ENCODE data around the gene C17orf107. TPM values are rescaled to one million over a fixed set of nuclear protein-coding genes. Genes with fewer than 3 reads are reported as not detected.
A peak's percentile ranks its signal among the peaks of the same experiment; 100 is the strongest.
"Not testable (repeated sequence)": the region's sequence is repeated elsewhere in the genome, so short reads cannot be mapped to it uniquely, and the experiment has no call there.

Gene C17orf107
- total RNA-seq, 1 donor from 2014 or later = 2.7 TPM

DNA sequence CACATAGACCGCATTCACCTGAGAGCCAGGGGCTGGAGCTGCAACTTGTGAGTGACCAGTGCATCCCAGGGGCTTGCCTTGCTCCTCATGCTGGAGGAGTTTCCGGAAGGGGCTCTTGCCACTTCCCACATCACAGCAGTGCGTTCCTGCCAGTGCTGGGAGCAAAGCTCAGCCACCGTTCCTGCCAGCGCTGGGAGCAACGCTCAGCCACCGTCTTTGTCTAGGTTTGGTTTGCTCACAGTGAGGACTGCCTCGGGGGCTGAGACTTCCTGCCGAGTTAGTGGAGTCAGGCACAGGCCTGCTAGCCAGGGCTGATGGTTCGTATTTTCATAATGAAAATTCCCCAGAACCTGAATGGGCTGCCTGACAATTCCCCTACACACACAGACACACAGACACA lies 9.0 kb downstream of the C17orf107 start:
- Histone ChIP-seq H3K4me1 (peaks cover 5% of the 10 kb centered on the region), H3K27me3 (no peaks in the 10 kb centered on the region), H3K27ac (peak overlapping the region; percentile 55), H3K9me3 (no peaks in the 10 kb centered on the region), H3K36me3 (no peaks in the 10 kb centered on the region), H3K4me3 (no peak overlapping the region)
- intact Hi-C loops (cut with DNase I) = loop anchor here (10.0 kb wide), 1 partner anchor 156 kb away; no protein-coding TSS in a partner anchor
- no peak for ATAC-seq
- DNase-seq = no peak
- no peak for TF ChIP-seq CTCF (IDR thresholded peaks at IDR 0.05)

- Histone ChIP-seq H3K9me3 (no peaks in the 10 kb centered on the region), H3K4me1 (peaks cover 5% of the 10 kb centered on the region), H3K27me3 (no peaks in the 10 kb centered on the region), H3K27ac (peak overlapping the region; percentile 81), H3K36me3 (no peaks in the 10 kb centered on the region), H3K4me3 (no peak overlapping the region)
- DNase-seq (peak; percentile 93), ATAC-seq (peak; percentile 99)
- intact Hi-C loops (cut with DNase I) = loop anchor here (10.0 kb wide), 1 partner anchor 156 kb away; no protein-coding TSS in a partner anchor
- peak; percentile 95 for TF ChIP-seq CTCF (IDR thresholded peaks at IDR 0.05)
Measured at GRCh38 chr17:4908711-4909496, 9.6 kb downstream of the C17orf107 start.

- Histone ChIP-seq H3K27me3 (no peaks in the 10 kb centered on the region), H3K4me1 (peaks cover 5% of the 10 kb centered on the region), H3K27ac (no peak overlapping the region), H3K36me3 (no peaks in the 10 kb centered on the region), H3K4me3 (no peak overlapping the region), H3K9me3 (no peaks in the 10 kb centered on the region)
- no peak for TF ChIP-seq CTCF (IDR thresholded peaks at IDR 0.05)
- intact Hi-C loops (cut with DNase I) = no loop called here
- DNase-seq = no peak
- no peak for ATAC-seq
Measured at GRCh38 chr17:4913994-4914393, 14.7 kb downstream of the C17orf107 start.

- H3K4me1 ChIP-seq; H3K36me3 ChIP-seq; H3K4me3 ChIP-seq; H3K27me3 ChIP-seq; ATAC-seq; intact Hi-C loops (cut with DNase I); DNase-seq; H3K9me3 ChIP-seq; H3K27ac ChIP-seq: not testable (repeated sequence)
Measured at GRCh38 chr17:4914551-4914950, 15.2 kb downstream of the C17orf107 start.

GRCh38 chr17:4919511-4920047 lies 20.2 kb downstream of the C17orf107 start:
- ATAC-seq (no peak), DNase-seq (no peak)
- Histone ChIP-seq H3K4me3 (no peak overlapping the region), H3K36me3 (no peaks in the 10 kb centered on the region), H3K4me1 (no peaks in the 10 kb centered on the region), H3K9me3 (no peaks in the 10 kb centered on the region), H3K27ac (no peak overlapping the region), H3K27me3 (no peaks in the 10 kb centered on the region)
- TF ChIP-seq CTCF (IDR thresholded peaks at IDR 0.05) = no peak
- intact Hi-C loops (cut with DNase I) = no loop called here

DNA sequence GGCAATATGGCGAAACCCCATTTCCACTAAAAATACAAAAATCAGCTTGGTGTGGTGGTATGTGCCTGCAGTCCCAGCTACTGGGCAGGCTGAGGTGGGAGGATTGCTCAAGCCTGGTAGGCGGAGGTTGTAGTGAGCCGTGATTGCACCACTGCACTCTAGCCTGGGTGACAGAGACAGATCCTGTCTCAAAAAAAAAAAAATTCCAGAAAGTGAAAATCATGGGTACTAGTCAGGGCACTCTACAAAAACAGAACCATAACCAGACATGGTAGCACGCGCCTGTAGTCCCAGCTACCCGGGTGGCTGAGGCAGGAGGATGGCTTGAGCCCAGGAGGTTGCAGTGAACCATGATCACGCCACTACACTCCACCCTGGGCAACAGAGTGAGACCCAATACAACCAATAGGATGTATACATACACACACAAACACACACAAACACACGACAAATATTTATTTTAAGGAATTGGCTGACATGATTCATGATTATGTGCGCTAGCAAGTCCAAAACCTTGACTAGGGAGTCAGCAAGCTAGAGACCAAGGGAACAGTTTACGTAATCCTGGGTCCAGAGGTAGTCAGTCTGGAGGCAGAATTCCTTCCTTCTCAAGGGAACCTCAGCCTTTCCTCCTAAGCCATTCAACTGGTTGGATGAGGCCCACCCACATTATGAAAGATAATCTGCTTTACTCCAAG lies 21.2 kb downstream of the C17orf107 start:
- peak overlapping the region; percentile 2 for H3K27ac ChIP-seq
- no peaks in the 10 kb centered on the region for H3K4me1 ChIP-seq
- peak; percentile 88 for DNase-seq
- TF ChIP-seq CTCF (IDR thresholded peaks at IDR 0.05) = no peak
- H3K36me3 ChIP-seq = no peaks in the 10 kb centered on the region
- H3K4me3 ChIP-seq = no peak overlapping the region
- no peaks in the 10 kb centered on the region for H3K27me3 ChIP-seq
- intact Hi-C loops (cut with DNase I) = no loop called here
- ATAC-seq = peak; percentile 94
- H3K9me3 ChIP-seq = no peaks in the 10 kb centered on the region

All from upper lobe of right lung (tissue), 1 donor.